Subcutaneous adipose tissue (tissue), 4 donors: ENCODE measurements around the gene ADPRHL1. TPM values are rescaled to one million over a fixed set of nuclear protein-coding genes. Genes with fewer than 3 reads are reported as not detected.

Source experiments
- CTCF ChIP-seq: fragments of 450-650 bp; IDR thresholded peaks from one replicate; pipeline ENCODE4 v1.5.1; 2016; ENCODE audit warnings: low read depth, mild to moderate bottlenecking, control low read depth, antibody characterized with exemption, moderate library complexity
- total RNA-seq, 4 donors: library from RNA; depleted of rRNA; stranded (reverse); fragments of >200 nt; gene quantifications; one replicate each; pipeline ENCODE4 v1.1.0, GENCODE V29; 2016

The ADPRHL1 gene
- total RNA-seq, 4 donors from 2014 or later: 2.2 to 5.3 (median 2.9) TPM

- TF ChIP-seq CTCF: no peak
Measured at GRCh38 chr13:113399755-113400149, 53.5 kb downstream of the ADPRHL1 start.

- no peak for TF ChIP-seq CTCF
Measured at GRCh38 chr13:113398963-113399754, 54.1 kb downstream of the ADPRHL1 start.

- no peak for TF ChIP-seq CTCF
Measured at GRCh38 chr13:113397608-113398425, 55.5 kb downstream of the ADPRHL1 start.

- no peak for TF ChIP-seq CTCF
Measured at GRCh38 chr13:113394339-113394640, 59.0 kb downstream of the ADPRHL1 start.

GRCh38 chr13:113393563-113394338 is 59.5 kb downstream of the ADPRHL1 start:
- no peak for TF ChIP-seq CTCF

- TF ChIP-seq CTCF: no peak
Measured at GRCh38 chr13:113393226-113393562, 60.1 kb downstream of the ADPRHL1 start.
